GM21390 (cell line): Measurements from ENCODE around the gene ZNF648.
"Not testable (repeated sequence)": the region's sequence is repeated elsewhere in the genome, so short reads cannot be mapped to it uniquely, and the experiment has no call there.

Source experiments
- ATAC-seq: cut with Tn5 transposase; IDR thresholded peaks from one replicate; pipeline ENCODE4 v1.9.1; 2021; ENCODE audit not compliant: unreplicated experiment

Gene ZNF648

GRCh38 chr1:182029379-182030331, 31.9 kb downstream of the ZNF648 start:
- peak; percentile 96 for ATAC-seq

- no peak for ATAC-seq
Measured at GRCh38 chr1:182029002-182029378, 32.5 kb downstream of the ZNF648 start.

- ATAC-seq, result no peak
Measured at GRCh38 chr1:182015360-182015759, 46.2 kb downstream of the ZNF648 start.

- not testable (repeated sequence) for ATAC-seq
Measured at GRCh38 chr1:182010800-182011370, 50.6 kb downstream of the ZNF648 start.

GRCh38 chr1:182005398-182005797, 56.1 kb downstream of the ZNF648 start:
- not testable (repeated sequence) for ATAC-seq

- no peak for ATAC-seq
Measured at GRCh38 chr1:182004601-182005000, 56.9 kb downstream of the ZNF648 start.
